HCT116 (cell line): ENCODE results near the gene ARHGAP31. TPM values are rescaled to one million over a fixed set of nuclear protein-coding genes. Genes with fewer than 3 reads are reported as not detected.
A peak's percentile ranks its signal among the peaks of the same experiment; 100 is the strongest.

Source experiments
- ATAC-seq: fragments of 200-7000 bp; cut with Tn5 transposase; 2 replicates; pipeline ENCODE4 v1.9.1; 2020; ENCODE audit warnings: mild to moderate bottlenecking, moderate library complexity
- BruUV-seq: library from RNA; stranded (reverse); fragments of 400-500 nt; replicated peaks from 2 replicates; lab custom pipeline; 2021; lab: Mats Ljungman, UMichigan
- CTCF ChIA-PET: fragments of 300-600 bp; sonication (Branson Sonifier 250); formaldehyde crosslinking; loops from one replicate; lab custom pipeline; 2021; ENCODE audit warnings: antibody characterized with exemption; lab: Charles Lee
- POLR2A ChIA-PET: fragments of 300-600, 350-600 bp; sonication (Branson Sonifier 250); formaldehyde crosslinking; loops from one replicate; lab custom pipeline; 2021; ENCODE audit warnings: antibody characterized with exemption; lab: Charles Lee
- RAD21 ChIA-PET, 2 experiments: fragments of 300-600 bp; sonication (Branson Sonifier 250); formaldehyde crosslinking; loops; one replicate each; lab custom pipeline; 2023; ENCODE audit warnings: low total read pairs in 2 of 2; ENCODE audit not compliant: uncharacterized antibody in 2 of 2, unreplicated experiment in 2 of 2, low non-redundant PET in 1 of 2; lab: Charles Lee
- DNase-seq: peaks from one replicate; pipeline ENCODE4 v3.0.0-alpha.2; 2010; ENCODE audit warnings: low read depth, low spot score
- H2AFZ ChIP-seq: fragments of 200-600 bp; shearing (Covaris generic), sonication (generic); 2 replicates; pipeline ENCODE4 v1.6.1; 2017; ENCODE audit warnings: low read depth, mixed run types, mixed read lengths, antibody characterized with exemption, low read length; ENCODE audit not compliant: poor library complexity, severe bottlenecking
- H3K27ac ChIP-seq: 2 replicates; pipeline ENCODE4 v1.5.1; 2012; ENCODE audit warnings: low read depth, low read length
- H3K27me3 ChIP-seq: fragments of 200-600 bp; sonication (generic); 2 replicates; pipeline ENCODE4 v1.6.1; 2016; ENCODE audit warnings: mixed run types, low read length, mixed read lengths; ENCODE audit not compliant: insufficient read depth
- H3K36me3 ChIP-seq, 2 experiments: fragments of 200-500 bp in 1 of 2; fragments of 200-600 bp in 1 of 2; sonication (Bioruptor generic) in 1 of 2; sonication (generic) in 1 of 2; 2 replicates each; pipeline versions ENCODE4 v1.5.1 to v1.6.1; 2014 to 2016; ENCODE audit warnings: low read length in 2 of 2, inconsistent platforms in 1 of 2, mixed read lengths in 1 of 2, mixed run types in 1 of 2; ENCODE audit not compliant: insufficient read depth in 2 of 2, control insufficient read depth in 1 of 2
- H3K4me1 ChIP-seq, 2 experiments: fragments of 200-600 bp in 1 of 2; sonication (generic) in 1 of 2; 2 replicates each; pipeline versions ENCODE4 v1.5.1 to v1.6.1; 2012 to 2017; ENCODE audit warnings: low read length in 2 of 2, inconsistent platforms in 1 of 2, mild to moderate bottlenecking in 1 of 2, mixed read lengths in 1 of 2, mixed run types in 1 of 2, moderate library complexity in 1 of 2; ENCODE audit not compliant: insufficient read depth in 2 of 2, control insufficient read depth in 1 of 2
- H3K4me2 ChIP-seq: fragments of 200-600 bp; sonication (generic); 2 replicates; pipeline ENCODE4 v1.6.1; 2017; ENCODE audit warnings: mixed run types, low read length, mixed read lengths
- H3K4me3 ChIP-seq, 2 experiments: fragments of 200-600 bp in 1 of 2; sonication (generic) in 1 of 2; replicated peaks in 1 of 2; 2 replicates each; pipeline ENCODE4 v1.5.1; 2011 to 2016; ENCODE audit warnings: low read length in 2 of 2, control low read depth in 1 of 2, low read depth in 1 of 2, mild to moderate bottlenecking in 1 of 2, mixed read lengths in 1 of 2, mixed run types in 1 of 2
- H3K79me2 ChIP-seq: fragments of 200-600 bp; sonication (generic); 2 replicates; pipeline ENCODE4 v1.6.1; 2017; ENCODE audit warnings: mild to moderate bottlenecking, mixed run types, low read length, moderate library complexity, mixed read lengths; ENCODE audit not compliant: insufficient read depth
- H3K9ac ChIP-seq: fragments of 200-600 bp; sonication (generic); 2 replicates; pipeline ENCODE4 v1.6.1; 2016; ENCODE audit warnings: low read length, mixed read lengths
- H3K9me2 ChIP-seq: fragments of 200-600 bp; sonication (generic), shearing (Covaris generic); 2 replicates; pipeline ENCODE4 v1.6.1; 2017; ENCODE audit warnings: mixed run types, mild to moderate bottlenecking, moderate library complexity; ENCODE audit not compliant: insufficient read depth
- H3K9me3 ChIP-seq, 2 experiments: fragments of 200-500 bp in 1 of 2; fragments of 200-600 bp in 1 of 2; sonication (Bioruptor generic) in 1 of 2; sonication (generic) in 1 of 2; 2 replicates each; pipeline ENCODE4 v1.6.1; 2014 to 2017; ENCODE audit warnings: low read length in 2 of 2, mixed read lengths in 2 of 2, inconsistent platforms in 1 of 2, low read depth in 1 of 2, mild to moderate bottlenecking in 1 of 2, mixed run types in 1 of 2, moderate library complexity in 1 of 2; ENCODE audit not compliant: control insufficient read depth in 1 of 2, insufficient read depth in 1 of 2
- H4K20me1 ChIP-seq: fragments of 200-600 bp; sonication (generic), shearing (Covaris generic); 2 replicates; pipeline ENCODE4 v1.6.1; 2017; ENCODE audit warnings: mixed run types, mild to moderate bottlenecking, moderate library complexity; ENCODE audit not compliant: insufficient read depth
- CBX3 ChIP-seq: IDR thresholded peaks from 2 replicates; pipeline ENCODE4 v1.6.1; 2012; ENCODE audit warnings: low read depth
- CEBPB ChIP-seq: IDR thresholded peaks from 2 replicates; pipeline ENCODE4 v1.6.1; 2012; ENCODE audit warnings: low read depth
- EGR1 ChIP-seq: IDR thresholded peaks from 2 replicates; pipeline ENCODE4 v1.6.1; 2012; ENCODE audit warnings: low read depth
- ELF1 ChIP-seq: IDR thresholded peaks from 2 replicates; pipeline ENCODE4 v1.6.1; 2012; ENCODE audit warnings: low read depth, borderline replicate concordance
- EZH2 ChIP-seq: fragments of 200-600 bp; sonication (generic); IDR thresholded peaks from 2 replicates; pipeline ENCODE4 v1.6.1; 2017; ENCODE audit warnings: antibody characterized with exemption, mixed run types
- EZH2phosphoT487 ChIP-seq: fragments of 200-600 bp; IDR thresholded peaks from 2 replicates; pipeline ENCODE4 v1.6.1; 2018; ENCODE audit warnings: antibody characterized with exemption, borderline replicate concordance
- FOSL1 ChIP-seq: IDR thresholded peaks from 2 replicates; pipeline ENCODE4 v1.6.1; 2012; ENCODE audit warnings: low read depth
- JUND ChIP-seq: IDR thresholded peaks from 2 replicates; pipeline ENCODE4 v1.6.1; 2012
- POLR2A ChIP-seq: IDR thresholded peaks from 2 replicates; pipeline ENCODE4 v1.7.0; 2011; ENCODE audit warnings: borderline replicate concordance; ENCODE audit not compliant: insufficient read depth, insufficient read length; ENCODE audit errors: extremely low read depth
- RAD21 ChIP-seq: IDR thresholded peaks from 2 replicates; pipeline ENCODE4 v1.6.1; 2012; ENCODE audit warnings: low read depth, mild to moderate bottlenecking
- REST ChIP-seq: IDR thresholded peaks from 2 replicates; pipeline ENCODE4 v1.6.1; 2012; ENCODE audit warnings: low read depth
- SP1 ChIP-seq: IDR thresholded peaks from 2 replicates; pipeline ENCODE4 v1.6.1; 2012; ENCODE audit warnings: low read depth
- intact Hi-C: fragments of 100-400 bp; cut with micrococcal nuclease; formaldehyde crosslinking; loops from 2 replicates; pipeline ENCODE4 v1.10.0; 2022
- total RNA-seq: library from RNA; stranded (reverse); gene quantifications from one replicate; pipeline ENCODE4 v1.2.1, GENCODE V29; 2021; ENCODE audit not compliant: unreplicated experiment
- TF ChIP-seq, protein P1 (sequence below): IDR thresholded peaks from 2 replicates; pipeline ENCODE4 v1.6.1; 2012

The ARHGAP31 gene
- total RNA-seq, 1 experiment from 2014 or later = 0.93 TPM

DNA sequence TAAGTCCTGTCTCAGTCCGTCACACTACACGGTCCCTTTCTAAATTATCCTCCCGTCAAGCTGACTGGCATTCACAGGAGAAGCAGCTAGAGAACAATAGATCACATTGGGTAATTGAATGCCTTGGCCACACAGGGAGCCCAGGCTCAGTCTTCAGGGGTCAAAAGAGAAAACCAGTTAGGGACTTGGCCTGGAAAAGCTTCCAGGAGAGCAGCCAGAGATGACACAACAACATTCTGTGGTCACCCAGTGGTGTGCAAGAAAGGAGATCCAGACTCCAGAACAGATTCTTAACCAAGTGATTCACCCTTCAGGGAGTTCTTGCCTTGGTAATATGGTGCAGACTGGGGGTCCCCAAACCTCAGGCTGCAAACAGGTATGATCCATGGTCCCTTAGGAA, 15.9 kb downstream of the ARHGAP31 start (continued):
- TF ChIP-seq FOSL1 (no peak), EGR1 (no peak), EZH2phosphoT487 (no peak), ELF1 (no peak), CEBPB (no peak), POLR2A (no peak), SP1 (no peak), EZH2 (no peak)
- TF ChIP-seq, all 23 proteins: peak for 0

DNA sequence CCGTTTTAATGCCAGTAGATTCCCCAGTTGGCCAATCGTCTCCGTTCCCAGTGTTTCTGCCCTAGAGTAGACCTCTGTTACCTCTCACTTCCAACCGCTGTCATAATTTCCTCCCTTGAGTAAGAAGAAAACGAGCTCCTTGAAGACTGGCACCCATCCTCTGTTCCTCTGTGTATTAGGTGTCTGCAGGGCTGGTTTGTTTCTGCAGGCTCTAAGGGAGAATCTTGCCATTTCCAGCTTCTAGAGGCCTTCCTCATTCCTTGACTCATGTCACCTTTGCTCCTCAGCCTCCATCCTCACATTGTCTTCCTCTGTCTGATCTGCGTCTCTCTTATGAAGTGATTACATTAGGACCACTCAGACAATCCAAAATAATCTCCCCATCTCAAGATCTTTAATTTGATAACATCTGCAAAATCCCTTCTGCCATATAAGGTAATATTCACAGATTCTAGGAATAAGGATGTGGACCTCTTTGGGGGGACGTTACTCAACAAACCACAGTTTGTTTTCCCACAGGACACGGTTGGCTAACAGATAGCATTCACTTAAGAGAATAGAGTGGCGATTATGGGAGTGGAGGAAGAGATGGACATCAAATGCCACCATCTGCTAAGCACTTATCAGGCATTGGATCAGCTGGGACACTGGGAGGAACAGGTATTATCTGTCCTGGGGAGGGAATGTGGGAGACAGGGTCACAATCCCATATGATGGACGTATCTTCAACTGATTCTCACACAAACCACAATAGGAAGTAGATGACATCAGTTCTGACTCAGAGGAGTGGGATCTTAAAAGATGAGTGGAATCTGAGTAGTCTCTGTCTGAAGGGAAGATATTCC, 17.1 kb downstream of the ARHGAP31 start:
- DNase-seq (no peak), ATAC-seq (peak; percentile 40; the same call in 1 of the 2 replicates)
- CTCF ChIA-PET = no interaction called here
- POLR2A ChIA-PET = no interaction called here
- H4K20me1 ChIP-seq = no peaks in the 10 kb centered on the region
- no peak overlapping the region for H3K9ac ChIP-seq
- H3K9me3 ChIP-seq = no peaks in the 10 kb centered on the region
- intact Hi-C loops = no loop called here
- peaks cover 0 to 18% of the 10 kb centered on the region in 2 experiments; a peak in 2 of 4 replicates for H3K4me1 ChIP-seq
- no peak overlapping the region for H3K4me3 ChIP-seq
- no peaks in the 10 kb centered on the region for H3K79me2 ChIP-seq
- RAD21 ChIA-PET = no interaction called here
- no peak overlapping the region for H3K27ac ChIP-seq
- TF ChIP-seq, protein P1, sequence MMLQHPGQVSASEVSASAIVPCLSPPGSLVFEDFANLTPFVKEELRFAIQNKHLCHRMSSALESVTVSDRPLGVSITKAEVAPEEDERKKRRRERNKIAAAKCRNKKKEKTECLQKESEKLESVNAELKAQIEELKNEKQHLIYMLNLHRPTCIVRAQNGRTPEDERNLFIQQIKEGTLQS = no peak
- TF ChIP-seq REST = no peak
- TF ChIP-seq JUND = peak; percentile 36; the same call in 1 of the 2 replicates
- TF ChIP-seq SP1 = peak; percentile 10; the same call in 1 of the 2 replicates
- peak; percentile 34; the same call in 1 of the 2 replicates for TF ChIP-seq FOSL1
- no peak for TF ChIP-seq RAD21
- no peak for TF ChIP-seq CBX3
- no peaks in the 10 kb centered on the region for H3K27me3 ChIP-seq
- H2AFZ ChIP-seq = peak overlapping the region; percentile 28
- no peaks in the 10 kb centered on the region for H3K9me2 ChIP-seq
- BruUV-seq = no TSS peak
- H3K4me2 ChIP-seq = peak overlapping the region; percentile 53
- no peaks in the 10 kb centered on the region for H3K36me3 ChIP-seq
